H9 (cell line): Measurements from ENCODE around the gene CATSPER1. TPM values are rescaled to one million over a fixed set of nuclear protein-coding genes. Genes with fewer than 3 reads are reported as not detected.

Source experiments
- DNase-seq: peaks from one replicate; pipeline ENCODE4 v3.0.0-alpha.2; 2017
- H2AFZ ChIP-seq: one replicate; pipeline ENCODE4 v1.6.1; 2013; ENCODE audit warnings: mild to moderate bottlenecking, low read length, control low read depth, moderate library complexity
- H2AK5ac ChIP-seq: 2 replicates; pipeline ENCODE4 v1.6.1; 2013; ENCODE audit warnings: low read length, control low read depth, mixed read lengths; ENCODE audit not compliant: insufficient read length
- H2BK120ac ChIP-seq: one replicate; pipeline ENCODE4 v1.6.1; 2013; ENCODE audit warnings: low read depth, mild to moderate bottlenecking, low read length, control low read depth, inconsistent platforms; ENCODE audit not compliant: poor library complexity, severe bottlenecking
- H2BK12ac ChIP-seq: 2 replicates; pipeline ENCODE4 v1.6.1; 2013; ENCODE audit warnings: low read length, control low read depth, mixed read lengths, low read depth; ENCODE audit not compliant: insufficient read length
- H2BK15ac ChIP-seq: 2 replicates; pipeline ENCODE4 v1.6.1; 2013; ENCODE audit warnings: low read depth, low read length, control low read depth
- H2BK20ac ChIP-seq: one replicate; pipeline ENCODE4 v1.6.1; 2013; ENCODE audit warnings: low read depth, mild to moderate bottlenecking, low read length, control low read depth, inconsistent platforms; ENCODE audit not compliant: poor library complexity, severe bottlenecking
- H2BK5ac ChIP-seq: 2 replicates; pipeline ENCODE4 v1.6.1; 2013; ENCODE audit warnings: low read length, control low read depth, mixed read lengths; ENCODE audit not compliant: insufficient read length
- H3K14ac ChIP-seq: 2 replicates; pipeline ENCODE4 v1.6.1; 2013; ENCODE audit warnings: low read length, control low read depth; ENCODE audit not compliant: insufficient read depth
- H3K18ac ChIP-seq: 2 replicates; pipeline ENCODE4 v1.6.1; 2013; ENCODE audit warnings: low read depth, mild to moderate bottlenecking, mixed read lengths, low read length, control low read depth; ENCODE audit not compliant: insufficient read length
- H3K23ac ChIP-seq: 2 replicates; pipeline ENCODE4 v1.6.1; 2013; ENCODE audit warnings: low read length, control low read depth, mixed read lengths, low read depth; ENCODE audit not compliant: insufficient read length
- H3K23me2 ChIP-seq: 2 replicates; pipeline ENCODE4 v1.6.1; 2013; ENCODE audit warnings: low read depth, mild to moderate bottlenecking, mixed read lengths, low read length, control low read depth; ENCODE audit not compliant: insufficient read length, poor library complexity, severe bottlenecking
- H3K27ac ChIP-seq: 2 replicates; pipeline ENCODE4 v1.5.1; 2013; ENCODE audit warnings: low read length, control low read depth, mixed read lengths, low read depth; ENCODE audit not compliant: insufficient read length
- H3K27me3 ChIP-seq: 2 replicates; pipeline ENCODE4 v1.6.1; 2013; ENCODE audit warnings: low read length, control low read depth, inconsistent platforms; ENCODE audit not compliant: insufficient read depth
- H3K4ac ChIP-seq: 2 replicates; pipeline ENCODE4 v1.6.1; 2013; ENCODE audit warnings: low read depth, mild to moderate bottlenecking, control low read depth, inconsistent platforms, low read length, moderate library complexity
- H3K4me1 ChIP-seq: 2 replicates; pipeline ENCODE4 v1.6.1; 2013; ENCODE audit warnings: low read length, control low read depth, inconsistent platforms; ENCODE audit not compliant: insufficient read depth
- H3K4me2 ChIP-seq: 2 replicates; pipeline ENCODE4 v1.6.1; 2013; ENCODE audit warnings: low read length, control low read depth, mixed read lengths; ENCODE audit not compliant: insufficient read length, insufficient read depth
- H3K56ac ChIP-seq: 2 replicates; pipeline ENCODE4 v1.6.1; 2013; ENCODE audit warnings: low read depth, mild to moderate bottlenecking, mixed read lengths, low read length, control low read depth; ENCODE audit not compliant: insufficient read length
- H3K79me1 ChIP-seq: 2 replicates; pipeline ENCODE4 v1.6.1; 2013; ENCODE audit warnings: low read depth, mild to moderate bottlenecking, moderate library complexity, low read length, control low read depth, inconsistent platforms; ENCODE audit not compliant: insufficient read depth, poor library complexity, severe bottlenecking
- H3K79me2 ChIP-seq: 2 replicates; pipeline ENCODE4 v1.6.1; 2013; ENCODE audit warnings: low read length, control low read depth, inconsistent platforms; ENCODE audit not compliant: insufficient read depth
- H3K9ac ChIP-seq: 2 replicates; pipeline ENCODE4 v1.6.1; 2013; ENCODE audit warnings: low read length, control low read depth, mixed read lengths; ENCODE audit not compliant: insufficient read length; ENCODE audit errors: extremely low read depth
- H3K9me3 ChIP-seq: one replicate; pipeline ENCODE4 v1.6.1; 2013; ENCODE audit warnings: low read depth, low read length, inconsistent platforms; ENCODE audit not compliant: control insufficient read depth
- H3T11ph ChIP-seq: one replicate; pipeline ENCODE4 v1.6.1; 2013; ENCODE audit warnings: mild to moderate bottlenecking, low read length, control low read depth, inconsistent platforms
- H4K20me1 ChIP-seq: one replicate; pipeline ENCODE4 v1.6.1; 2013; ENCODE audit not compliant: control insufficient read depth, insufficient read length, insufficient read depth
- H4K5ac ChIP-seq: 2 replicates; pipeline ENCODE4 v1.6.1; 2013; ENCODE audit warnings: low read depth, mild to moderate bottlenecking, mixed read lengths, low read length, control low read depth; ENCODE audit not compliant: insufficient read length
- H4K8ac ChIP-seq: replicated peaks from 2 replicates; pipeline ENCODE4 v1.6.1; 2013; ENCODE audit warnings: low read length, control low read depth, mixed read lengths, low read depth; ENCODE audit not compliant: insufficient read length
- H4K91ac ChIP-seq: 2 replicates; pipeline ENCODE4 v1.6.1; 2013; ENCODE audit warnings: low read depth, mild to moderate bottlenecking, moderate library complexity, mixed read lengths, low read length, control low read depth; ENCODE audit not compliant: insufficient read length
- H3K27ac Mint-ChIP-seq, 3 experiments: 2 replicates in 2 of 3; 3 replicates in 1 of 3; pipeline ENCODE4 v1.8.0; 2020 to 2021; ENCODE audit warnings: mixed read lengths in 3 of 3, mild to moderate bottlenecking in 1 of 3, moderate library complexity in 1 of 3
- H3K27me3 Mint-ChIP-seq: 2 replicates; pipeline ENCODE4 v1.8.0; 2021; ENCODE audit warnings: low read depth, mild to moderate bottlenecking, moderate library complexity, mixed read lengths
- H3K36me3 Mint-ChIP-seq, 3 experiments: 2 replicates in 2 of 3; 3 replicates in 1 of 3; pipeline ENCODE4 v1.8.0; 2020 to 2021; ENCODE audit warnings: low read depth in 3 of 3, mixed read lengths in 3 of 3; ENCODE audit not compliant: insufficient read depth in 1 of 3
- H3K4me1 Mint-ChIP-seq, 2 experiments: 2 replicates each; pipeline ENCODE4 v1.8.0; 2020; ENCODE audit warnings: mixed read lengths in 2 of 2
- H3K4me3 Mint-ChIP-seq, 2 experiments: 2 replicates in 1 of 2; 3 replicates in 1 of 2; pipeline ENCODE4 v1.8.0; 2020 to 2021; ENCODE audit warnings: mild to moderate bottlenecking in 2 of 2, mixed read lengths in 2 of 2, moderate library complexity in 1 of 2
- H3K9me3 Mint-ChIP-seq, 2 experiments: 2 replicates in 1 of 2; 3 replicates in 1 of 2; pipeline ENCODE4 v1.8.0; 2020; ENCODE audit warnings: mild to moderate bottlenecking in 2 of 2, mixed read lengths in 2 of 2, moderate library complexity in 1 of 2
- WGBS: extraction: QIAGEN DNeasy Blood & Tissue Kit; methylation state at CpG from one replicate; pipeline ENCODE4 v1.1.7; 2013; ENCODE audit warnings: missing lambda C conversion rate, low lambda C conversion rate, mixed read lengths; ENCODE audit not compliant: insufficient read length; ENCODE audit errors: extremely low coverage; 5-methylcytosine and 5-hydroxymethylcytosine counted together
- total RNA-seq: library from RNA; stranded (reverse); gene quantifications from 2 replicates; pipeline ENCODE4 v1.2.1, GENCODE V29; 2021
- TF ChIP-seq, protein P1 (sequence below): fragments of 200-600 bp; sonication (generic); conservative IDR thresholded peaks from 3 replicates; pipeline ENCODE4 v1.8.0; 2021; ENCODE audit warnings: antibody characterized with exemption, mild to moderate bottlenecking

The CATSPER1 gene
- total RNA-seq, 1 experiment from 2014 or later = not detected

DNA sequence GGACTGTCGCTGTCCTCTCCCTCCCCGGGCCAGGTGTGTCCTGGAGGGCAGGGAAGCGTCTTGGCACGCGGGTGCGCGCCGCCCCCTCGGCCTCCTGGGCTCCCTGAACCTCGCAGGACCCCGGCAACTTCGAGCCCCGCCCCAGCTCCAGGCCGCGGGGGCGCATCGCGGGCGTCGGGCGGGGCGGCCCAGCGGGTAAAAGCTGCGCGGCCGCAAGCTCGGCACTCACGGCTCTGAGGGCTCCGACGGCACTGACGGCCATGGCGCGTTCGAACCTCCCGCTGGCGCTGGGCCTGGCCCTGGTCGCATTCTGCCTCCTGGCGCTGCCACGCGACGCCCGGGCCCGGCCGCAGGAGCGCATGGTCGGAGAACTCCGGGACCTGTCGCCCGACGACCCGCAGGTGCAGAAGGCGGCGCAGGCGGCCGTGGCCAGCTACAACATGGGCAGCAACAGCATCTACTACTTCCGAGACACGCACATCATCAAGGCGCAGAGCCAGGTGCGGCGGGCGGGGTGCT is 14.4 kb downstream of the CATSPER1 start, which contains the start of gene CST6:
TSS of gene CST6 (plus strand) at position 224 of the 519 bp plus-strand sequence. CDS start at position 261, 37 bp downstream.
- no peaks in the 10 kb centered on the region for H3K4me1 ChIP-seq
- H4K91ac ChIP-seq = no peak within 1 kb of the TSS
- H4K8ac ChIP-seq = no peak within 1 kb of the TSS
- no peak within 1 kb of the TSS for H3K23ac ChIP-seq
- no peak within 1 kb of the TSS for H3K4ac ChIP-seq
- TF ChIP-seq, protein P1, sequence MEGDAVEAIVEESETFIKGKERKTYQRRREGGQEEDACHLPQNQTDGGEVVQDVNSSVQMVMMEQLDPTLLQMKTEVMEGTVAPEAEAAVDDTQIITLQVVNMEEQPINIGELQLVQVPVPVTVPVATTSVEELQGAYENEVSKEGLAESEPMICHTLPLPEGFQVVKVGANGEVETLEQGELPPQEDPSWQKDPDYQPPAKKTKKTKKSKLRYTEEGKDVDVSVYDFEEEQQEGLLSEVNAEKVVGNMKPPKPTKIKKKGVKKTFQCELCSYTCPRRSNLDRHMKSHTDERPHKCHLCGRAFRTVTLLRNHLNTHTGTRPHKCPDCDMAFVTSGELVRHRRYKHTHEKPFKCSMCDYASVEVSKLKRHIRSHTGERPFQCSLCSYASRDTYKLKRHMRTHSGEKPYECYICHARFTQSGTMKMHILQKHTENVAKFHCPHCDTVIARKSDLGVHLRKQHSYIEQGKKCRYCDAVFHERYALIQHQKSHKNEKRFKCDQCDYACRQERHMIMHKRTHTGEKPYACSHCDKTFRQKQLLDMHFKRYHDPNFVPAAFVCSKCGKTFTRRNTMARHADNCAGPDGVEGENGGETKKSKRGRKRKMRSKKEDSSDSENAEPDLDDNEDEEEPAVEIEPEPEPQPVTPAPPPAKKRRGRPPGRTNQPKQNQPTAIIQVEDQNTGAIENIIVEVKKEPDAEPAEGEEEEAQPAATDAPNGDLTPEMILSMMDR = no peak
- H3K23me2 ChIP-seq = peaks cover 5% of the 10 kb centered on the region
- peak within 1 kb of the TSS; percentile 38 for H3K4me2 ChIP-seq
- Mint-ChIP-seq H3K27me3 (no peaks in the 10 kb centered on the region; the same call in 1 of the 2 replicates), H3K27ac (no peak within 1 kb of the TSS), H3K36me3 (no peaks in the 10 kb centered on the region), H3K9me3 (no peaks in the 10 kb centered on the region), H3K4me1 (peaks cover 12 to 25% of the 10 kb centered on the region in 2 experiments), H3K4me3 (no peak within 1 kb of the TSS)
- no peak within 1 kb of the TSS for H4K5ac ChIP-seq
- no peaks in the 10 kb centered on the region for H4K20me1 ChIP-seq
- no peaks in the 10 kb centered on the region for H3K9me3 ChIP-seq
- no peak within 1 kb of the TSS for H3K56ac ChIP-seq
- no peak within 1 kb of the TSS for H3K9ac ChIP-seq
- H3K27me3 ChIP-seq = peaks cover 4% of the 10 kb centered on the region; the same call in 1 of the 2 replicates
- H2BK20ac ChIP-seq = no peak within 1 kb of the TSS
- no peak within 1 kb of the TSS for H2BK5ac ChIP-seq
- no peak within 1 kb of the TSS for H2BK120ac ChIP-seq
- H3K79me1 ChIP-seq = no peaks in the 10 kb centered on the region
- DNase-seq = peak; percentile 63
- peak within 1 kb of the TSS; percentile 8; the same call in 1 of the 2 replicates for H3K14ac ChIP-seq
- H3K18ac ChIP-seq = no peak within 1 kb of the TSS
- no peak within 1 kb of the TSS for H2AK5ac ChIP-seq
- no peak within 1 kb of the TSS for H2BK12ac ChIP-seq
- WGBS = no CpG with 5 or more reads among the region's 61 CpGs
- H3K27ac ChIP-seq = no peak within 1 kb of the TSS
- no peak within 1 kb of the TSS for H2BK15ac ChIP-seq
- H2AFZ ChIP-seq = no peak within 1 kb of the TSS
- no peak within 1 kb of the TSS for H3T11ph ChIP-seq
- no peaks in the 10 kb centered on the region for H3K79me2 ChIP-seq
